ENCODE results near the gene PAPSS2.

Gene PAPSS2

GRCh38 chr10:87696922-87697745 lies 37.5 kb downstream of the PAPSS2 start:
- Histone ChIP-seq H3K9me3 (no peaks in the 10 kb centered on the region), H3K4me1 (ENCODE audit: control insufficient read depth in 1 of 2, insufficient read depth in 1 of 2, low read depth in 1 of 2, low read length in 1 of 2) (peaks cover 6 to 7% of the 10 kb centered on the region in 2 experiments), H3K27me3 (no peaks in the 10 kb centered on the region), H3K4me3 (ENCODE audit: low read depth in 1 of 2, low read length in 1 of 2) (no peak overlapping the region), H3K36me3 (no peaks in the 10 kb centered on the region), H3K27ac (no peak overlapping the region)
- no peak for TF ChIP-seq CTCF (IDR thresholded peaks at IDR 0.05)

- H3K27me3 ChIP-seq: no peaks in the 10 kb centered on the region
- H3K4me1 ChIP-seq (ENCODE audit: control insufficient read depth in 1 of 2, insufficient read depth in 1 of 2, low read depth in 1 of 2, low read length in 1 of 2): no peaks in the 10 kb centered on the region
- no peak overlapping the region for H3K27ac ChIP-seq
Observed at GRCh38 chr10:87700031-87700796, 40.5 kb downstream of the PAPSS2 start.

GRCh38 chr10:87702260-87702972 lies 42.7 kb downstream of the PAPSS2 start:
- Histone ChIP-seq H3K9me3 (no peaks in the 10 kb centered on the region), H3K27ac (no peak overlapping the region), H3K36me3 (no peaks in the 10 kb centered on the region), H3K27me3 (no peaks in the 10 kb centered on the region), H3K4me3 (ENCODE audit: low read depth in 1 of 2, low read length in 1 of 2) (no peak overlapping the region), H3K4me1 (ENCODE audit: control insufficient read depth in 1 of 2, insufficient read depth in 1 of 2, low read depth in 1 of 2, low read length in 1 of 2) (no peaks in the 10 kb centered on the region)
- TF ChIP-seq CTCF (IDR thresholded peaks at IDR 0.05): no peak

More at GRCh38 chr10:87700031-87700796, 40.5 kb downstream of the PAPSS2 start:
- H3K9me3 ChIP-seq: no peaks in the 10 kb centered on the region
- no peak overlapping the region for H3K4me3 ChIP-seq (ENCODE audit: low read depth in 1 of 2, low read length in 1 of 2)
- no peak for TF ChIP-seq CTCF (IDR thresholded peaks at IDR 0.05)
- no peaks in the 10 kb centered on the region for H3K36me3 ChIP-seq

- no peaks in the 10 kb centered on the region for H3K9me3 ChIP-seq
- no peak overlapping the region for H3K4me3 ChIP-seq (ENCODE audit: low read depth in 1 of 2, low read length in 1 of 2)
- H3K27ac ChIP-seq: no peak overlapping the region
- no peak for TF ChIP-seq CTCF (IDR thresholded peaks at IDR 0.05)
- H3K36me3 ChIP-seq: no peaks in the 10 kb centered on the region
- H3K27me3 ChIP-seq: no peaks in the 10 kb centered on the region
- H3K4me1 ChIP-seq (ENCODE audit: control insufficient read depth in 1 of 2, insufficient read depth in 1 of 2, low read depth in 1 of 2, low read length in 1 of 2): no peaks in the 10 kb centered on the region
Observed at GRCh38 chr10:87702973-87703294, 43.3 kb downstream of the PAPSS2 start.

GRCh38 chr10:87703771-87704170 lies 44.1 kb downstream of the PAPSS2 start:
- H3K9me3 ChIP-seq: no peaks in the 10 kb centered on the region
- TF ChIP-seq CTCF (IDR thresholded peaks at IDR 0.05): no peak
- H3K27me3 ChIP-seq: no peaks in the 10 kb centered on the region
- no peak overlapping the region for H3K4me3 ChIP-seq (ENCODE audit: low read depth in 1 of 2, low read length in 1 of 2)
- H3K27ac ChIP-seq: no peak overlapping the region
- no peaks in the 10 kb centered on the region for H3K36me3 ChIP-seq
- no peaks in the 10 kb centered on the region for H3K4me1 ChIP-seq (ENCODE audit: control insufficient read depth in 1 of 2, insufficient read depth in 1 of 2, low read depth in 1 of 2, low read length in 1 of 2)
